Cardiac muscle cell (in vitro differentiated cells and primary cell): Measurements from ENCODE around the gene ZIC2. TPM values are rescaled to one million over a fixed set of nuclear protein-coding genes. Genes with fewer than 3 reads are reported as not detected.

Experiments used
- DNase-seq, 2 donors: peaks; one replicate each; pipeline versions ENCODE4 v3.0.0 to v3.0.0-alpha.2; 2010 to 2017; ENCODE audit warnings: low read depth in 1 of 2, low spot score in 1 of 2
- H3K27ac ChIP-seq: fragments of 200-600 bp; sonication (generic); 2 replicates; pipeline ENCODE4 v1.5.1; 2016
- H3K27me3 ChIP-seq: fragments of 200-600 bp; sonication (generic); 2 replicates; pipeline ENCODE4 v1.6.0; 2016; ENCODE audit warnings: control low read depth
- H3K36me3 ChIP-seq: fragments of 200-600 bp; sonication (generic); 2 replicates; pipeline ENCODE4 v1.5.1; 2016; ENCODE audit warnings: control low read depth
- H3K4me1 ChIP-seq: fragments of 200-600 bp; sonication (generic); 2 replicates; pipeline ENCODE4 v1.8.1; 2017; ENCODE audit warnings: low read depth, mild to moderate bottlenecking, mixed run types
- H3K4me3 ChIP-seq: fragments of 200-600 bp; sonication (generic); 2 replicates; pipeline ENCODE4 v1.5.1; 2016; ENCODE audit warnings: mild to moderate bottlenecking
- H3K9me3 ChIP-seq: fragments of 200-600 bp; sonication (generic); 2 replicates; pipeline ENCODE4 v1.5.1; 2017; ENCODE audit warnings: low read depth, mild to moderate bottlenecking, control low read depth
- polyA plus RNA-seq: library from polyadenylated mRNA; unstranded; fragments of >200 nt; fragmentation: Nextera tagmentation; extraction: Ambion mirVana; gene quantifications from 2 replicates; pipeline ENCODE4 v1.2.1, GENCODE V29; 2016
- total RNA-seq: library from RNA; depleted of rRNA; stranded (reverse); fragments of >200 nt; gene quantifications from 2 replicates; pipeline ENCODE4 v1.2.3, GENCODE V29; 2016
- TF ChIP-seq, protein P1 (sequence below): IDR thresholded peaks from 2 replicates; pipeline ENCODE4 v1.5.1; 2012; ENCODE audit warnings: low read depth, mild to moderate bottlenecking, low read length

The ZIC2 gene
- total and polyA plus RNA-seq, 2 experiments from 2014 or later: 0.06 to 0.21 TPM

DNA sequence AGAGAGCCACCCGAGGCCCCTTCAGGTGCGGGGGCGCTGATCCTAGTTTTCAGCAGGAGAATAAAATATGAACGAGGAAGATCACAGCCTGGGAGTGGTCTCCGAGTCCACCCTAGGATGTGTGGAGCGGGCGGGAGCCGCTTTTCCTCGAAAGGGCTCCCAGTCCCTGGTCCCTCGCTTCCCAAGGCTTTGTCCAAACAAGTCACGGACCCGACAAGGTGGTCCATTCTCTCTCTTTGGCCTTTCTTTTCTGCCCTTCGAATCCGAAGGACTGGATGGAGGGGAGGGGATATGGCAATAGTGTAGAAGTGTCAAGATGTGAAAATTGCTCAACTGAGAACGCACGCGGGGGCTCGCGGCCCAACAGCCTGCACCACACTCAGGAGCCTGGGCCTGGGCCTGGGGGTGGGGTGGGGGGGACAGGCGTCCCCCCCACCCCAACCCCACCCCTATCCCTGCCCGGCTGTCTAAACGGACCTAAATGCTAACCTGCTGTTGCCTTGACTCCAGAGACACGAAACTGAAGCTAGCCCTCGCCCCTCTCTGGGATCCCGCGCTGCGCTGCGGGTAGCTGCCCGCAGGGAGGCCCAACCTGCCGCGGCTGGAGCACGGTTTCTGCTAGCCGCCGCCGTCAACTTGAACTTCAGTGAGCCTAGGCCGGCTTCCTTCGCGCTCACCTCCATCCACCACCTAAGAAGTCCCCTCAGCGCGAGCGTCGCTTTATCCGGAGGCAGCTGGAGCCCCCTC, 7.1 kb downstream of the ZIC2 start:
- no peaks in the 10 kb centered on the region for H3K36me3 ChIP-seq
- H3K27ac ChIP-seq: no peak overlapping the region
- no peaks in the 10 kb centered on the region for H3K9me3 ChIP-seq
- TF ChIP-seq, protein P1, sequence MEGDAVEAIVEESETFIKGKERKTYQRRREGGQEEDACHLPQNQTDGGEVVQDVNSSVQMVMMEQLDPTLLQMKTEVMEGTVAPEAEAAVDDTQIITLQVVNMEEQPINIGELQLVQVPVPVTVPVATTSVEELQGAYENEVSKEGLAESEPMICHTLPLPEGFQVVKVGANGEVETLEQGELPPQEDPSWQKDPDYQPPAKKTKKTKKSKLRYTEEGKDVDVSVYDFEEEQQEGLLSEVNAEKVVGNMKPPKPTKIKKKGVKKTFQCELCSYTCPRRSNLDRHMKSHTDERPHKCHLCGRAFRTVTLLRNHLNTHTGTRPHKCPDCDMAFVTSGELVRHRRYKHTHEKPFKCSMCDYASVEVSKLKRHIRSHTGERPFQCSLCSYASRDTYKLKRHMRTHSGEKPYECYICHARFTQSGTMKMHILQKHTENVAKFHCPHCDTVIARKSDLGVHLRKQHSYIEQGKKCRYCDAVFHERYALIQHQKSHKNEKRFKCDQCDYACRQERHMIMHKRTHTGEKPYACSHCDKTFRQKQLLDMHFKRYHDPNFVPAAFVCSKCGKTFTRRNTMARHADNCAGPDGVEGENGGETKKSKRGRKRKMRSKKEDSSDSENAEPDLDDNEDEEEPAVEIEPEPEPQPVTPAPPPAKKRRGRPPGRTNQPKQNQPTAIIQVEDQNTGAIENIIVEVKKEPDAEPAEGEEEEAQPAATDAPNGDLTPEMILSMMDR: no peak
- peaks cover 99% of the 10 kb centered on the region for H3K27me3 ChIP-seq
- no peak overlapping the region for H3K4me3 ChIP-seq
- no peaks in the 10 kb centered on the region for H3K4me1 ChIP-seq
- peak in 1 of 2 donors; percentile 19 for DNase-seq

DNA sequence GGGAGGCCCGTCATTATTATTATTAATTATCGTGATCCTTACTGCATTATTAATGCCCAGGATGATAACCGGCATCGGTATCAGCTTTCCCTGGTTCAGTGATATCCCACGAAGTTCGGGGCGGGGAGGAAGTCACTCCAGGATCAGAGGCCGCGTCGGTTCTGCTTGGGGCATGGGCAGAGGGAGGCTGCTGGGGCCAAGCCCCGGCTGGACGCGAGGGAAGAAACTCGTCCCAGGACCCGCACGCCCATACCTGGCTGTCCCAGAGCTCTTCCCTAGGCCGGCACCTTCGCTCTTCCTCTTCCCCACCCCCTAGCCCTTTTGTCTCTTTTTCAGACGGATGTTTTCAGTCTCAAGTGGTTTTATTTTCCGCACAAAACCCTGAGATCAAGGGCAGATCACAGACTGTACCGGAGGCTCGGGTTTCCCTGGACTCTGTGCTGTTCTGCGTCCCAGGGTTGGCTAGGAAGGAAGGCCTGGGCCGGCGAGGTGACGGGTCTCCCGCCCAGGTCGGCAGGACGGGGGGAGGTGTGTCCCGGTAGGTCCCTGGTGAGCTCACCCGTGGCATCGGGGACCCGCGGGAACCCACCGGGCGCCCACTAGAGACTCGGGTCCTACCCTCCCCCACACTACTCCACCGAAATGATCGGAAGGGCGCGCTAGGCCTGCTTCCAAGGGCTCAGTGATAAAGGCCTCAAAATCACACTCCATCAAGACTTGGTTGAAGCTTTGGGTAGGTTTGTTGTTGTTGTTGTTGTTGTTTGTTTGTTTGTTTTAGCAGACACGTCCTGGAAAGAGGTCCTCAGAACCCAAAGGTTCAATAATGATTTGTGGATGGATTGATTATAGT, 7.9 kb downstream of the ZIC2 start:
- H3K27me3 ChIP-seq: peaks cover 99% of the 10 kb centered on the region
- TF ChIP-seq, protein P1: no peak
- H3K4me3 ChIP-seq: no peak overlapping the region
- no peaks in the 10 kb centered on the region for H3K4me1 ChIP-seq
- H3K27ac ChIP-seq: no peak overlapping the region
- DNase-seq: no peak
- no peaks in the 10 kb centered on the region for H3K36me3 ChIP-seq
- no peaks in the 10 kb centered on the region for H3K9me3 ChIP-seq

DNA sequence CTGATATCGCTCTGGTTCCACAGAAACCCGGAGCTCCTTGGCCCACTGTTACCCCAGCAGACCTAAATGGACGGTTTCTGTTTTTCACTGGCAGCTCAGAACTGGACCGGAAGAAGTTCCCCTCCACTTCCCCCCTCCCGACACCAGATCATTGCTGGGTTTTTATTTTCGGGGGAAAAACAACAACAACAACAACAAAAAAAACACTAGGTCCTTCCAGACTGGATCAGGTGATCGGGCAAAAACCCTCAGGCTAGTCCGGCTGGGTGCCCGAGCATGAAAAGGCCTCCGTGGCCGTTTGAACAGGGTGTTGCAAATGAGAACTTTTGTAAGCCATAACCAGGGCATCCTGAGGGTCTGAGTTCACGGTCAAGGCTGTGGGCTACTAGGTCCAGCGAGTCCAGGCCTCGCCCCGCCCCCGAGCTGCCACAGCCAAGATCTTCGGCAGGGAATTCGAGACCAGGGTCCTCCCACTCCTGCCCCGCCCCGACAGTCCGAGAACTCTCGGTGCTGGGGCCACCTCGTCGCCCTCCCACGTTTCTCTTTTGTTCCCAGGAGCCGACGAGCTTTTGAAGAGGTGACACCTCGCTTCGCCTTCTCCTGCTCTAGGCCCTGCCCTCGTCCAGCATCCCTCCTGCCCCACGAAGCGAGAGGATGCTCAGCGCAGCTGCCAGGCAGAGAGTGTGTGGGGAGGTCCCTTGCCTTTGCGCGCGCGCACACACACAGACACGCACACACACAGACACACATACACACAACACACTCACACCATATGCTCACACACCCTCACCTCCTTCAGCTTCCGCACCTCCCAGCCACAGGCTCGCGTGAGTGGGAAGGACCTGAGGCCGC, 8.8 kb downstream of the ZIC2 start:
- Histone ChIP-seq H3K4me1 (no peaks in the 10 kb centered on the region), H3K27me3 (peaks cover 100% of the 10 kb centered on the region), H3K27ac (no peak overlapping the region), H3K9me3 (no peaks in the 10 kb centered on the region), H3K36me3 (no peaks in the 10 kb centered on the region), H3K4me3 (no peak overlapping the region)
- no peak for DNase-seq
- TF ChIP-seq, protein P1: no peak

DNA sequence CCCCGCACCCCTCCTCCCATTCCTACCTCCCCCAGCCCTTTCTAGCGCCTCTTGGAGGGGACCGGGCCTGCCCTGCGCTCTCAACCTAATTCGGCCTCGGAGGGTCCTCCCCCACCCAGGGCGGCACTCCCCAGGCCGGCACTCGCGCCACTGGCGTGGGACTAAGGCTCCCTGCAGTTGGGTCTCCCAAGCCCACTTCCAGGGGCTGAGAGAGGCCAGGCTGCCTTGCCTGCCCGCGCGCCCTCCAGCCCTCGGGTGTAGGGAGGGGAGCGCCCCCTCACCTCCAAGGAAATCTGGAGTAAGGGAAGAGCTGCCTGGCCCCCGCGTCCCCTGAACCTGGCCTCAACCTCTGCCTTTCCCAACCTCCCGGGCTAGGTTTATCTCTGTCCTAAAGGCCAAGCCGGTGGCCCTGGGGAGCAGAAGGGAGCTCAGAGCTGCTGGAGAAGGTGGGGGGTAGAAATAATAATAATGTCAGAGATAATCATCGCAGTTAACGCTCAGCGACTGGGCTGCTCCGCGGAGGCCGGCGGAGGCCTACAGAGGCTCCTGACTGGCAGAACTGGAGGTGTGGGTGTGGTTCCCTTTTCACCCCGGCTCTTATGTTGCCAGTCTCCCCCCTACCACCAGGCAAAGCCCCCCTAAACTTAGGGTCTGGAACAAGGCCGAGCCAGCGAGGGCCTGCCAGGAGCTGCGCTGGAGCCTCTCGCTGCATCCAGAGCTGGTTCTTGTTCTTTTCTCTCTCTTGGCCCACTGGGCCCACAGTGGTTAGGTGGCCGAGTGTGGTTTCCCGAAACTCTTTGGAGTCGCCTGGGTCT, 9.6 kb downstream of the ZIC2 start:
- no peaks in the 10 kb centered on the region for H3K9me3 ChIP-seq
- no peaks in the 10 kb centered on the region for H3K4me1 ChIP-seq
- no peak overlapping the region for H3K4me3 ChIP-seq
- DNase-seq: no peak
- H3K27ac ChIP-seq: no peak overlapping the region
- H3K36me3 ChIP-seq: no peaks in the 10 kb centered on the region
- TF ChIP-seq, protein P1: no peak
- H3K27me3 ChIP-seq: peaks cover 100% of the 10 kb centered on the region
